Activated CD4-positive, alpha-beta T cell treated with anti-CD3 and anti-CD28 coated beads, Interleukin-2, amount 50 U/mL, for 16 hours (primary cell): Measurements from ENCODE around the gene TP53TG3C.
"Not testable (repeated sequence)": the region's sequence is repeated elsewhere in the genome, so short reads cannot be mapped to it uniquely, and the experiment has no call there.

Experiments used
- DNase-seq: peaks from one replicate; pipeline ENCODE4 v3.0.0-alpha.2; 2020

TP53TG3C gene

GRCh38 chr16:33193926-33194325, at the start of gene TP53TG3C:
Gene TP53TG3C (plus strand): TSS chr16:33194226. CDS start chr16:33194294, 68 bp downstream.
- not testable (repeated sequence) for DNase-seq
